Fibroblast of peridontal ligament (primary cell): Measurements from ENCODE around the gene FGF18.
"Not testable (repeated sequence)": the region's sequence is repeated elsewhere in the genome, so short reads cannot be mapped to it uniquely, and the experiment has no call there.

Experiments
- DNase-seq: peaks from one replicate; pipeline ENCODE4 v3.0.0-alpha.2; 2010; ENCODE audit errors: extremely low read depth

FGF18 gene

DNA sequence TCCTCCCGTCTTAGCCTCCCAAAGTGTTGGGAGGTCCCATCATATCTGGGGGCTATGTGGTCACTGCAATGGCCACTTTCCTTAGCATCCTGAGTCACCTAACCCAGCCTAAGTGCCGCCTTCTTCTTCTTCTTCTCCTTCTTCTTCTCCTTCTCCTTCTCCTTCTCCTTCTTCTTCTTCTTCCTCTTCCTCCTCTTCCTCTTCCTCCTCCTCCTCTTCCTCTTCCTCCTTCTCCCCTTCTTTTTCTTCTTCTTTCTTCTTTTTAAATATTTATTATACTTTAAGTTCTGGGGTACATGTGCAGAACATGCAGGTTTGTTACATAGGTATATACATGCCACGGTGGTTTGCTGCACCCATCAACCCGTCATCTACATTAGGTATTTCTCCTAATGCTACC, 78.0 kb downstream of the FGF18 start:
- DNase-seq: not testable (repeated sequence)

DNA sequence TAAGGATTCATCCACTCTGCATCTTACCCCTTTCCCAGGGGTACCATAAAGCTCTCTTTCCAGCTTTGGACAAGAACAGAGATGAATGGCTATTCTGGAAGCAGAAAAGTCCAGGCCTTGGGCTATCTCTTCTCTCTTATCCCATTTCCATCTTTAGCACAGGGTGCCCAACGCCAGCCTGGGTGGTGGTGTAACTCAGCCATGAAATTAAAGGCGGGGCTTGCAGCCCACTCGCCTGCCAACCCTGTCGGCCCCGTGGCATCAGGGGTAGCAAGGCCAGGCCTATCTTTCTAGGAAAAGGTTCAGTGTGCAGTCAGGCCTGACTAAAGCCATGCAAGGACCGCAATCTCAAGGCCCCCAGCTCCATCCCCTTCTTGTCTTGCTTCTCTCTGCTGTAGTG, 78.7 kb downstream of the FGF18 start:
- no peak for DNase-seq

DNA sequence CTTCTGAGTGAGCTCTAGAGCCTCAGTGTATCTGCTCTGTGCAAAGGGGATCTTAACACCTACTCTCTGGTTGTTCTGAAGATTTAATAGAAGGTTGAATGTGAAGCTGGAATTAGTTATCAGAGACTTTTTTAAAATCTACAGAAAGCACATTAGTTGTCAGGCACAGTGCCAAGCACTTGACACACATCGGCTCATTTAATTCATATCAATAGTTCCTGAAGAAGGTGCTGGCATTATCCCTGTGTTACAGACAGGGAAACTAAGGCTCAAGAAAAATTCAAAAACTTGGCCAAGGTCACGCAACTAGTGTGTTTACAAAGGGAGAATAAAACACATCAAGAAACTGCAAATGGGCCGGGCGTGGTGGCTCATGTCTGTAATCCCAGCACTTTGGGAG, 80.2 kb downstream of the FGF18 start:
- no peak for DNase-seq

DNA sequence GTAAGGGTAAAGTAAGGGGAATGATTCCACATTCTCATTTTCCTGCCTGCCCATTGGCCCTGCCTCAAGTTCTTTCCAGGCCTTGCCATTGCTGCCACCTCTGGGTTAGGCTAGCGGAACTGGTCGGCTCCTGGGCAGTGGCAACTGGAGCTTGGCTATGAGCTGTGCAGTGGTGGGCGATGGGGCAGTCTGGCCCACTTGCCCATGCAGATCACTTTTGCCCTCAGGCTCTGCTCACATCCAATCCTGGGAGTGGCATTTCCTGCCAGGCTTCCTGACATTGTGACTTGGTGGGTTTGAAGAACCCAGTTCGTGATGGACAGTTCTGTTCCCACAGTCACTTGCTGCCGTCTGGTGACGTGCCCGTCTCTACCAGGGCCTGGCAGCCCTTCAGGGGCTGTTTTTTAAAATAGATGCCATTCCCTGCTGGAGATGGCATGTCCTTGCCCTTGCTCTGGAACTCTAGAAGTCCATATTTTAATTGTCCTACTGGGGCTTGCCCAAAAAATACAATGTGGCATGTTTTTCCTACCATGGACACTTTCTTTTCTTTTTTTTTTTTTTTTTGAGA, 86.1 kb downstream of the FGF18 start:
- no peak for DNase-seq

DNA sequence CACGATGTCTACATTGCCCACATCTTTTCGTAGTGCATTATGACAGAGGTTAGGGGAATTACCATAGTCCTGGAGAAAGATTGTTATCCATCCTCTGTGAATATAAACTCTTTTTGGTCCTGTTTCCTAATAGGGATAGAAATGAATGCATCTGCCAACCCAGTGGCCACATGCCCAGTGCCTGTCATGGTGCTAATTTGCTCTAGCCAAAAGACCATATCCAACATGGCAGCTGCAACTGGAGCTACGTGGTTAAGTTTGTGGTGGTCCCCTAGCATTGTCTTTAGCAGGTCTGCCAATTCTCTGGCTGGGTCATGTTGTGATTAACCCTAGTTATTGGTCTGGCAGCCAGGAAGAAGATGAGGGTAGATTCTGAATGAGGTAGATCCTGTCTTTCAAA, 87.5 kb downstream of the FGF18 start:
- no peak for DNase-seq
